ENCODE results near the gene ACER3.
"Not testable (repeated sequence)": the region's sequence is repeated elsewhere in the genome, so short reads cannot be mapped to it uniquely, and the experiment has no call there.

The ACER3 gene

DNA sequence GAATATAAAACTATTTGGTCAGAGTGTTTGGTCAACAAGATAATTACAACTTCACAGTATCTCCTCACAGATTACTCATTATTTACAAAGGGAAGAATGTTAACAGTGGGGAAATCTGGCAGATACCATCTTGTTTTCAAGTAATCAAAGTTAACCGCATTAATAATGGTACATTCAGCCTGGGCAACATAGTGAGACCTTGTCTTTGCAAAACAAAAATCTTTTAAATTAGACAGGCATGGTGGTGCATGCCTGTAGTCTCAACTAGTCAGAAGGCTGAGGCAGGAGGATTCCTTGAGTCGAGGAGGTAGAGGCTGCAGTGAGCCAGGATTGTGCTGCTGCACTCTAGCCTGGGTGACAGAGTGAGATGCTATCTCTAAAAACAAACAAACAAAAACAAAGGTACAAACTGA is 78.5 kb downstream of the ACER3 start:
- no peak overlapping the region for H3K4me3 ChIP-seq (ENCODE audit: low read depth, low read length)

DNA sequence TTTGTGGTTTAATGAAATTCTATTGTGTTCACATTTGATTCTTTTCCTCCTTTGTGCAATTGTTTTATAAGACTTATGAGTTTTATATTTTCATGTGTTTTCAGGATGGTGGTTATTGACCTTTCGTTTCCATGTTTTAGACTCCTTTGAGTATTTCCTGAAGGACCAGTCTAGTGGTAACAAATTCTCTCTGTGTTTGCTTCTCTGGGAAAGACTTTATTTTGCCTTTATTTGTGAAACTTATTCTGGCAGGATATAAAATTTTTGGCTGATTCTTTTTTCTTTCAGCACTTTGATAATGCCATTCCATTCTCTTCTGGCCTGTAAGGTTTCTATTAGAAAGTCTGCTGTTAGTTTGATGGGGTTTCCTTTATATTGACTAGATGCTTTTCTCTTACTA is 83.5 kb downstream of the ACER3 start:
- no peak overlapping the region for H3K4me3 ChIP-seq (ENCODE audit: low read depth, low read length)
- TF ChIP-seq, protein P1, sequence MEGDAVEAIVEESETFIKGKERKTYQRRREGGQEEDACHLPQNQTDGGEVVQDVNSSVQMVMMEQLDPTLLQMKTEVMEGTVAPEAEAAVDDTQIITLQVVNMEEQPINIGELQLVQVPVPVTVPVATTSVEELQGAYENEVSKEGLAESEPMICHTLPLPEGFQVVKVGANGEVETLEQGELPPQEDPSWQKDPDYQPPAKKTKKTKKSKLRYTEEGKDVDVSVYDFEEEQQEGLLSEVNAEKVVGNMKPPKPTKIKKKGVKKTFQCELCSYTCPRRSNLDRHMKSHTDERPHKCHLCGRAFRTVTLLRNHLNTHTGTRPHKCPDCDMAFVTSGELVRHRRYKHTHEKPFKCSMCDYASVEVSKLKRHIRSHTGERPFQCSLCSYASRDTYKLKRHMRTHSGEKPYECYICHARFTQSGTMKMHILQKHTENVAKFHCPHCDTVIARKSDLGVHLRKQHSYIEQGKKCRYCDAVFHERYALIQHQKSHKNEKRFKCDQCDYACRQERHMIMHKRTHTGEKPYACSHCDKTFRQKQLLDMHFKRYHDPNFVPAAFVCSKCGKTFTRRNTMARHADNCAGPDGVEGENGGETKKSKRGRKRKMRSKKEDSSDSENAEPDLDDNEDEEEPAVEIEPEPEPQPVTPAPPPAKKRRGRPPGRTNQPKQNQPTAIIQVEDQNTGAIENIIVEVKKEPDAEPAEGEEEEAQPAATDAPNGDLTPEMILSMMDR (IDR thresholded peaks at IDR 0.05; ENCODE audit: low read depth, low read length) = no peak

More for the DNA sequence above, 78.5 kb downstream of the ACER3 start:
- TF ChIP-seq, protein P1 (IDR thresholded peaks at IDR 0.05; ENCODE audit: low read depth, low read length) = no peak

DNA sequence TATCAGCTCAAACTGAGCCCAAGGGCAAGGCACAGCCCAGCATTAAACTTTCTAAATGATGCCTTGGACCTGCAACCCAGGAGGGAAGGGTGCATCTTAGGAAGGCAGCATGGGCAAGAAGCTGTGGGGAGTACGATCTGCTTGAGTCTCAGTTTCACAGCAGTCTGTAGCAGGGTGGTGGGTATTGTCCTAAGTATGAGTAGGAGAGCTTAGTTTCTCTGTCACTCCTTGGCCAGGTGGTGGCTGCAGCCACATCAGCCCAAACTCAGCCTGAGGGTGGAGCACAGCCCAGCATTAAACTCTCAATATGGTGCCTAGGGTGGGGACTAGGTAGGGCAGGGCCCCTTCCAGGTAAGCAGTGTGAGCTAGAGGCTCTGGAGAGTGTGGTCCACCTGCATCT is 85.5 kb downstream of the ACER3 start:
- TF ChIP-seq, protein P1 (IDR thresholded peaks at IDR 0.05; ENCODE audit: low read depth, low read length) = no peak
- H3K4me3 ChIP-seq (ENCODE audit: low read depth, low read length) = no peak overlapping the region

DNA sequence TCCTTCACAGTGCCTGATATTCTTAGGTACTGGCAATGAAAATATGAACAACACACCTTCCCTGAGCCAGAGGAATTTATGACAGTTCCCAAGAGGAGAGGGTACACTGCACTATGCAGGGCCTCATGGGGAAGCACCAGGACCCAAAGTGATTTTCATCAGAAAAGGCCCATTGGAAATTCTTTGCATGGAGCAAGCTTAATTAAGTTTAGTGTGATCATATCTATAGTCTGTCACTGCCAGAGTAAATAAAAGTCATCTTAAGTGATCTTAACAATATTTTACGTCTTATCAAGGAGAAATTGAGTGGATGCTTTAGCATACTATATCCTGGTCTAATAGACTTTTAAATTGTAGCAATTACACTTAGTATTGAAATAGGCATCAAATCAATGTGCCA is 86.5 kb downstream of the ACER3 start:
- H3K4me3 ChIP-seq (ENCODE audit: low read depth, low read length) = no peak overlapping the region

DNA sequence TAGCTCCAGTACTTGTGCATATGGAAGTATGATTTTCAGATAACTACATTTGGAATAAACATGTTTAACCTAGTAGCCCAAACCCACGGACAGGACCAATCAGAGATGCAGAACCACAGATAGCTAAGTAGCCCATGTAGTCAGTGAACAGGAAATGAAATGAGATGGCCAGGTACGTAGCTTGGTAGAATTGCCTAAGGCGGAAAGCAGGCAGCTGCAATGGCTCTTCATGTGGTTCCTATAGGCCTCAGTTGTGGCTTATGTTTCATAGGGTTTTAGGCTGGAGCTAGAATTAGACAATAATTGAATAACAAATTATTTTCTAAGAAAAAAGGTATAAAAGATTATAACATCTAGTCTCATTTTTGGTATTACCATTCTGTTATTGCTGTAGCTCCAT is 87.1 kb downstream of the ACER3 start:
- TF ChIP-seq, protein P1 (IDR thresholded peaks at IDR 0.05; ENCODE audit: low read depth, low read length) = no peak
- no peak overlapping the region for H3K4me3 ChIP-seq (ENCODE audit: low read depth, low read length)

More for the DNA sequence above, 86.5 kb downstream of the ACER3 start:
- TF ChIP-seq, protein P1 (IDR thresholded peaks at IDR 0.05; ENCODE audit: low read depth, low read length) = no peak

DNA sequence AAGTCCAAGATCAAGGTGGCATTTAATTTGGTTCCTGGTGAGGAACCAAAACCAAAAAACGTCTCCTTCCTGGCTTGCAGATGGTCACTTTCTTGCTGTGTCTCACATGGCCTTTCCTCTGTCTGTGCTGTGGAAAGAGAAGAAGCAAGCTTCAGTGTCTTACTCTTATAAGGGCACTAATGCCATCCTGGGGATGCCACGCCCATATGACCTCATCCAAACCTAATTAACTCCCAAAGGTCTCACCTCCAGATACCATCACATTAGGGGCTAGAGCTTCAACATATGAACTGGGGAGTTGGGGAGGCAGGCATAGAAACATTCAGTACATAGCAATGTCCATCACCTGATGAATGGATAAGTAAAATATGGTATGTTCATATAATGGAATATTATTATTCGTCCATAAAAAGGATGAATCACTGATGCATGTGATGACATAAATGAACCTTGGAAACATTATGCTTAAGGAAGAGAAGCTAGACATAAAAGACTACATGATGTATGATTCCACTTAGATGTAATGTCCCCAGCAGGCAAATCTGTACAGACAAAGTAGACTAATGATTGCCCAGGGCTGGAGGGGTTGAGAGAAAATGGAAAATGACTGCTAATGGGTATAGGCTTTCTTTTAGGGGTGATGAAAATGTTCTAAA is 94.9 kb downstream of the ACER3 start:
- H3K4me3 ChIP-seq (ENCODE audit: low read depth, low read length) = no peak overlapping the region
- TF ChIP-seq, protein P1 (IDR thresholded peaks at IDR 0.05; ENCODE audit: low read depth, low read length) = no peak

DNA sequence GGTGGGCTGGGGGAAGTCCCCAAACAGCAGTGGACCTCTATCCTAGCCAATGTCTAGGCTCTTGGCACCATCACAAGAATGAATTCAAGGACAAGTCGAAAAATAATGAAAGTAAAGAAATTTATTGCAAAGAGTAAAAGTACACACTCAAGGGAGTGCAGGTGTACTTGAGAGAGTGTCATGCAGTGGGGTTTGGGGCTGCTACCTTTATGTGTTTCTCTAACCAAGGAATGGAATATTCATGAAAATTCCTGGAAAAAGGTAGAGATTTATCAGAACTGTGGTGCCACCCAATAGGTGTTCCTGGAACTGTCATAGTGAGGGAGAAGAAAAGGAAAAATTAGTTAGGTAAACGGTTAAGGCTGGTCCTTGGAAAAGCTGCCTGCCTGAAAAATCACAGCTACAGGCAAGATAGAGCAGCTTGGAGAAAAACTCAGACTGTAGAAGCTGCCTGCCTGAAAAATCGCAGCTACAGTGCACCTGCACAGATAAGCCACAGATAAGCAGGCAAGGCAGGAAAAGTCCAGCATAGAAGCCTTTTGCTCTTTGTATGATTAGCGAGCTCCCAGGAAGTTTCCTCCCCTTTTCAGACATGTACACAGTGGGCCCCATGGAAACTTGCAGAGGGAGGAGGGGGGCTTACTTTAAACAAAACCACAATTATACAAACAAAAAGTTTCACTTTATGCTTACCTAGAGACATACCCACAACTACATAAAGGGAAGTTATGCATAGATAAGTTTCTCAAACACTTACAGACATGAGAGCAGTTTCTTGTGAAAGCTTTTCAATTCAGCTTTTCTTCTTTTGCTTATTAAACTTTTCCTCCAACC is 102.1 kb downstream of the ACER3 start:
- TF ChIP-seq, protein P1 (IDR thresholded peaks at IDR 0.05; ENCODE audit: low read depth, low read length) = no peak
- no peak overlapping the region for H3K4me3 ChIP-seq (ENCODE audit: low read depth, low read length)

DNA sequence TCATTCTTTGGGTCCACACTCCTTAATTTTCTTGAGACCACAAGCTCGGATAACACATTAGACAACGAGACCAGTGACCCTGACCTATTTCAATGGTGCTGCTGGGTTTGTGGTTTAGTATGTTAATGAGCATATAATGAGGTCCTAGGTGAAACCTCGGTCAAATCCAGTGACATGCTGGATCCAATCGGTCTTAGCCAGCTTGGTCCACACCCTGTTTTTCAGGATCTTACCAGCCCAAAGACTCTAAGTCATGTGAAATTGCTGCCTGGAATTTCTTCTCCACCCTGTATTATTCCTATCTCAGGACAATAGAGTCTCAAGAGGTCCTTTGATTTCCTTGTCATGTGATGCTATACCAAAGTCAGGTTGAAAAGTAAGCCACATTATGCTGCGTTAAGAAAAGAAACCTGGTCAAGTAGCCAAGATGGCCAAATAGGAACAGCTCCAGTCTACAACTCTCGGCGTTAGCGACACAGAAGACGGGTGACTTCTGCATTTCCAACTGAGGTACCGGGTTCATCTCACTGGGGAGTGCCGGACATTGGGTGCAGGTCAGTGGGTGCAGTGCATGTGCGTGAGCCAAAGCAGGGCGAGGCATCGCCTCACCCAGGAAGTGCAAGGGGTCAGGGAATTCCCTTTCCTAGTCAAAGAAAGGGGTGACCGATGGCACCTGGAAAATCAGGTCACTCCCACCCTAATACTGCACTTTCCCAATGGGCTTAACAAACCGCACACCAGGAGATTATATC is 102.9 kb downstream of the ACER3 start:
- not testable (repeated sequence) for H3K4me3 ChIP-seq (ENCODE audit: low read depth, low read length)
